ENCODE data around the gene PHRF1. TPM values are rescaled to one million over a fixed set of nuclear protein-coding genes. Genes with fewer than 3 reads are reported as not detected.

Gene PHRF1
- polyA plus RNA-seq, 2 donors = 13.7 to 28.4 TPM

- Histone ChIP-seq H3K36me3 (ENCODE audit: control insufficient read depth in 2 of 2, insufficient read depth in 2 of 2, low read length in 1 of 2) (peaks cover 0 to 3% of the 10 kb centered on the region in 2 donors), H3K27ac (ENCODE audit: low read depth in 2 of 2, low read length in 1 of 2) (no peak within 1 kb of the TSS), H3K4me3 (ENCODE audit: low read depth in 1 of 2, low read length in 2 of 2) (no peak within 1 kb of the TSS), H3K9me3 (ENCODE audit: control insufficient read depth in 2 of 2, insufficient read depth in 1 of 2, low read depth in 1 of 2, low read length in 1 of 2) (no peaks in the 10 kb centered on the region), H3K4me1 (ENCODE audit: control insufficient read depth in 2 of 2, insufficient read depth in 2 of 2, low read length in 1 of 2) (peaks cover 5 to 6% of the 10 kb centered on the region in 2 donors), H3K27me3 (ENCODE audit: control insufficient read depth in 1 of 2, insufficient read depth in 2 of 2, low read length in 2 of 2) (no peaks in the 10 kb centered on the region)
- WGBS, 2 donors = 12 to 18% methylated on average over 47 to 72 of the region's 72 CpGs
Observed at GRCh38 chr11:626475-627307, 50.4 kb downstream of the PHRF1 start, which contains the start of gene SCT. Gene SCT, minus strand, starts transcription at chr11:627181. Its CDS starts 38 bp downstream, at chr11:627143.

GRCh38 chr11:627308-627576 is 51.0 kb downstream of the PHRF1 start:
- Histone ChIP-seq H3K27ac (ENCODE audit: low read depth in 2 of 2, low read length in 1 of 2) (no peak overlapping the region), H3K9me3 (ENCODE audit: control insufficient read depth in 2 of 2, insufficient read depth in 1 of 2, low read depth in 1 of 2, low read length in 1 of 2) (no peaks in the 10 kb centered on the region), H3K36me3 (ENCODE audit: control insufficient read depth in 2 of 2, insufficient read depth in 2 of 2, low read length in 1 of 2) (peaks cover 0 to 3% of the 10 kb centered on the region in 2 donors), H3K27me3 (ENCODE audit: control insufficient read depth in 1 of 2, insufficient read depth in 2 of 2, low read length in 2 of 2) (no peaks in the 10 kb centered on the region), H3K4me1 (ENCODE audit: control insufficient read depth in 2 of 2, insufficient read depth in 2 of 2, low read length in 1 of 2) (peaks cover 5 to 6% of the 10 kb centered on the region in 2 donors), H3K4me3 (ENCODE audit: low read depth in 1 of 2, low read length in 2 of 2) (no peak overlapping the region)
- WGBS, 2 donors = 22 to 24% methylated on average over 12 to 28 of the region's 28 CpGs

- H3K9me3 ChIP-seq (ENCODE audit: control insufficient read depth in 2 of 2, insufficient read depth in 1 of 2, low read depth in 1 of 2, low read length in 1 of 2) = no peaks in the 10 kb centered on the region
- peaks cover 5 to 6% of the 10 kb centered on the region in 2 donors for H3K4me1 ChIP-seq (ENCODE audit: control insufficient read depth in 2 of 2, insufficient read depth in 2 of 2, low read length in 1 of 2)
- peaks cover 0 to 3% of the 10 kb centered on the region in 2 donors for H3K36me3 ChIP-seq (ENCODE audit: control insufficient read depth in 2 of 2, insufficient read depth in 2 of 2, low read length in 1 of 2)
- H3K27me3 ChIP-seq (ENCODE audit: control insufficient read depth in 1 of 2, insufficient read depth in 2 of 2, low read length in 2 of 2) = no peaks in the 10 kb centered on the region
- no peak overlapping the region for H3K27ac ChIP-seq (ENCODE audit: low read depth in 2 of 2, low read length in 1 of 2)
- no peak overlapping the region for H3K4me3 ChIP-seq (ENCODE audit: low read depth in 1 of 2, low read length in 2 of 2)
- WGBS, 2 donors = 93 to 94% methylated on average over 31 of the region's 31 CpGs
Observed at GRCh38 chr11:628056-628455, 51.8 kb downstream of the PHRF1 start.

GRCh38 chr11:629237-629583 is 52.9 kb downstream of the PHRF1 start:
- Histone ChIP-seq H3K27ac (ENCODE audit: low read depth in 2 of 2, low read length in 1 of 2) (no peak overlapping the region), H3K27me3 (ENCODE audit: control insufficient read depth in 1 of 2, insufficient read depth in 2 of 2, low read length in 2 of 2) (no peaks in the 10 kb centered on the region), H3K4me3 (ENCODE audit: low read depth in 1 of 2, low read length in 2 of 2) (no peak overlapping the region), H3K4me1 (ENCODE audit: control insufficient read depth in 2 of 2, insufficient read depth in 2 of 2, low read length in 1 of 2) (peaks cover 4 to 5% of the 10 kb centered on the region in 2 donors), H3K9me3 (ENCODE audit: control insufficient read depth in 2 of 2, insufficient read depth in 1 of 2, low read depth in 1 of 2, low read length in 1 of 2) (no peaks in the 10 kb centered on the region), H3K36me3 (ENCODE audit: control insufficient read depth in 2 of 2, insufficient read depth in 2 of 2, low read length in 1 of 2) (peaks cover 0 to 3% of the 10 kb centered on the region in 2 donors)
- 57 to 58% methylated on average over 10 of the region's 10 CpGs for WGBS, 2 donors

GRCh38 chr11:630871-631270 is 54.6 kb downstream of the PHRF1 start:
- Histone ChIP-seq H3K4me3 (ENCODE audit: low read depth in 1 of 2, low read length in 2 of 2) (no peak overlapping the region), H3K36me3 (ENCODE audit: control insufficient read depth in 2 of 2, insufficient read depth in 2 of 2, low read length in 1 of 2) (peaks cover 0 to 3% of the 10 kb centered on the region in 2 donors), H3K4me1 (ENCODE audit: control insufficient read depth in 2 of 2, insufficient read depth in 2 of 2, low read length in 1 of 2) (peaks cover 2 to 5% of the 10 kb centered on the region in 2 donors), H3K27ac (ENCODE audit: low read depth in 2 of 2, low read length in 1 of 2) (no peak overlapping the region), H3K9me3 (ENCODE audit: control insufficient read depth in 2 of 2, insufficient read depth in 1 of 2, low read depth in 1 of 2, low read length in 1 of 2) (no peaks in the 10 kb centered on the region), H3K27me3 (ENCODE audit: control insufficient read depth in 1 of 2, insufficient read depth in 2 of 2, low read length in 2 of 2) (no peaks in the 10 kb centered on the region)
- 89 to 92% methylated on average over 5 of the region's 5 CpGs for WGBS, 2 donors

- Histone ChIP-seq H3K9me3 (ENCODE audit: control insufficient read depth in 2 of 2, insufficient read depth in 1 of 2, low read depth in 1 of 2, low read length in 1 of 2) (no peaks in the 10 kb centered on the region), H3K4me3 (ENCODE audit: low read depth in 1 of 2, low read length in 2 of 2) (no peak overlapping the region), H3K27me3 (ENCODE audit: control insufficient read depth in 1 of 2, insufficient read depth in 2 of 2, low read length in 2 of 2) (peaks cover 0 to 18% of the 10 kb centered on the region in 2 donors), H3K4me1 (ENCODE audit: control insufficient read depth in 2 of 2, insufficient read depth in 2 of 2, low read length in 1 of 2) (peaks cover 10 to 29% of the 10 kb centered on the region in 2 donors), H3K36me3 (ENCODE audit: control insufficient read depth in 2 of 2, insufficient read depth in 2 of 2, low read length in 1 of 2) (no peaks in the 10 kb centered on the region), H3K27ac (ENCODE audit: low read depth in 2 of 2, low read length in 1 of 2) (no peak overlapping the region)
- WGBS, 2 donors = 64 to 79% methylated on average over 22 of the region's 22 CpGs
Observed at GRCh38 chr11:635945-636510, 59.8 kb downstream of the PHRF1 start.

GRCh38 chr11:636511-637332 is 60.5 kb downstream of the PHRF1 start, which contains the start of gene DRD4:
Gene DRD4, plus strand, starts transcription at chr11:637269. Its CDS starts 36 bp downstream, at chr11:637305.
- Histone ChIP-seq H3K4me1 (ENCODE audit: control insufficient read depth in 2 of 2, insufficient read depth in 2 of 2, low read length in 1 of 2) (peaks cover 10 to 29% of the 10 kb centered on the region in 2 donors), H3K4me3 (ENCODE audit: low read depth in 1 of 2, low read length in 2 of 2) (peak within 1 kb of the TSS; percentile 11 to 28), H3K9me3 (ENCODE audit: control insufficient read depth in 2 of 2, insufficient read depth in 1 of 2, low read depth in 1 of 2, low read length in 1 of 2) (no peaks in the 10 kb centered on the region), H3K36me3 (ENCODE audit: control insufficient read depth in 2 of 2, insufficient read depth in 2 of 2, low read length in 1 of 2) (peaks cover 0 to 6% of the 10 kb centered on the region in 2 donors), H3K27me3 (ENCODE audit: control insufficient read depth in 1 of 2, insufficient read depth in 2 of 2, low read length in 2 of 2) (peaks cover 0 to 18% of the 10 kb centered on the region in 2 donors), H3K27ac (ENCODE audit: low read depth in 2 of 2, low read length in 1 of 2) (no peak within 1 kb of the TSS)
- 17 to 19% methylated on average over 72 to 100 of the region's 100 CpGs for WGBS, 2 donors

- Histone ChIP-seq H3K9me3 (ENCODE audit: control insufficient read depth in 2 of 2, insufficient read depth in 1 of 2, low read depth in 1 of 2, low read length in 1 of 2) (no peaks in the 10 kb centered on the region), H3K4me3 (ENCODE audit: low read depth in 1 of 2, low read length in 2 of 2) (peak overlapping the region; percentile 11 to 28), H3K27ac (ENCODE audit: low read depth in 2 of 2, low read length in 1 of 2) (no peak overlapping the region), H3K27me3 (ENCODE audit: control insufficient read depth in 1 of 2, insufficient read depth in 2 of 2, low read length in 2 of 2) (peaks cover 0 to 18% of the 10 kb centered on the region in 2 donors), H3K4me1 (ENCODE audit: control insufficient read depth in 2 of 2, insufficient read depth in 2 of 2, low read length in 1 of 2) (peaks cover 10 to 29% of the 10 kb centered on the region in 2 donors), H3K36me3 (ENCODE audit: control insufficient read depth in 2 of 2, insufficient read depth in 2 of 2, low read length in 1 of 2) (peaks cover 0 to 10% of the 10 kb centered on the region in 2 donors)
- 3 to 6% methylated on average over 13 to 34 of the region's 34 CpGs for WGBS, 2 donors
Observed at GRCh38 chr11:637333-637592, 61.0 kb downstream of the PHRF1 start.

- WGBS, 2 donors = 33 to 44% methylated on average over 55 of the region's 55 CpGs
Observed at GRCh38 chr11:637593-638521, 61.6 kb downstream of the PHRF1 start.

More at GRCh38 chr11:637593-638521, 61.6 kb downstream of the PHRF1 start:
- H3K4me3 ChIP-seq (ENCODE audit: low read depth in 1 of 2, low read length in 2 of 2) = peak overlapping the region in 1 of 2 donors; percentile 28
- peaks cover 10 to 33% of the 10 kb centered on the region in 2 donors for H3K4me1 ChIP-seq (ENCODE audit: control insufficient read depth in 2 of 2, insufficient read depth in 2 of 2, low read length in 1 of 2)
- no peak overlapping the region for H3K27ac ChIP-seq (ENCODE audit: low read depth in 2 of 2, low read length in 1 of 2)
- H3K9me3 ChIP-seq (ENCODE audit: control insufficient read depth in 2 of 2, insufficient read depth in 1 of 2, low read depth in 1 of 2, low read length in 1 of 2) = no peaks in the 10 kb centered on the region
- H3K27me3 ChIP-seq (ENCODE audit: control insufficient read depth in 1 of 2, insufficient read depth in 2 of 2, low read length in 2 of 2) = peaks cover 0 to 18% of the 10 kb centered on the region in 2 donors
- H3K36me3 ChIP-seq (ENCODE audit: control insufficient read depth in 2 of 2, insufficient read depth in 2 of 2, low read length in 1 of 2) = peaks cover 0 to 13% of the 10 kb centered on the region in 2 donors

All from esophagus (tissue), 2 donors.